AG08395 (cell line): ENCODE results near the gene PCYT1B.
"Not testable (repeated sequence)": the region's sequence is repeated elsewhere in the genome, so short reads cannot be mapped to it uniquely, and the experiment has no call there.

Experiments used
- DNase-seq: peaks from one replicate; pipeline ENCODE4 v3.0.0; 2012; ENCODE audit warnings: mixed read lengths, low spot score

The PCYT1B gene

DNA sequence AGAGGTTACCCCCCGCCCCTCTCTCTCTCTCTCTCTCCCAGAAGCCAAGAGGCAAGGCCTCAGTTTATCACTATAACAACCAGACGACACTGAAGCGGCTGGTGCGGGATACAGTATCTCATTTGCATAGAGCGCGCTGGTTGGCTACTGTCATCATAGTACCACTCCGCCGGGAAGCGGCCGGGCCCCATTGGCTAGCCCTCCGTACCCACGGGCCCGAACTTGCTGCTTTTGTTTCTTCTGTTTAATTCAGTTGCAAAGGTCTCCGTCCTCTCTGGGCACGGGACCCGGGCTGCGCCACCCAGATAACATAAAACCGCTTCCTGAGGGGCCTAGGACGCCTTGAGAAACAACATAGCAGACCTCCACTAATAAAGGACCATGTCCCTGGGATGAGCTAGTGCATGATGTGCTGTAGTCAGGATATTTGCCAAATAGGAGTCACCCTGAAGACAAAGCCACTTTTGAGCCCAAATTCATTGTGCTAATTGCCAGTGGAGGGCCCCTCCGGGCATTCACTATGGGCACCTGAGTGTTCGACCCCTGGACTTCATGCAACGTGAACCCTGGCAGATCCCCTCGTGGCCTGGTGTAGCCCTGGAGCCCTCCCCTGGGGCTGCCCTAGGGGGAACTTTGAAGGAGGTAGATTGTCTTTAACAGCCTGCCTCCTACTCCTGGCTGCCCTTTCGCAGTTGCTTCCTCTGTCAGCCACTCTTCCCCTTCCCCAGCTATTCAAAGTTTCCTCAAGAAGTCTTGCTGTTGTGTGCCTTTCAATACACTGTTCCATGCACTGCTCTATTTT lies at the start of gene PCYT1B:
Gene PCYT1B, minus strand, starts transcription at position 91 of the 802 bp plus-strand sequence. CDS start 242 bp downstream, outside the sequence.
- peak; percentile 56 for DNase-seq

GRCh38 chrX:24696294-24696693 lies 49.1 kb upstream of the PCYT1B start:
- DNase-seq, result no peak

DNA sequence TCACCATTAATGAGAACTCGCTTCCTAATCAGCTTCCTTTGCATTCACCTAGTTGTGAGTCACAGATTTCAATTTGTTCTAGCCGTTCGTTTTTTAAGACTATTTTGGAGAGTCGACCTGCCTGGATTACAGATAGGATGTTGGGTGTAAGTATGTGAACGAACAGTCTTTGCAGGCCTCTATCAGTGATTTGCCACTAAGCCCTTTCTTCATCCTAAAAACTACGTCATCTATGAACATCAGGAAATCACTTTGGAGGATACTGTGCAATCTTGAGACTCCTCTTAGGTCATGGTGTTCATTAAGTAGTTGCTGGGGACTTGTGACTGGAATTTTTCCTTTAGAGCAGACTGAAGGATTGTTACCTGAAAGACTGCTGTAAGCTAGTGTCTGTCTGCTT lies 47.7 kb upstream of the PCYT1B start:
- no peak for DNase-seq

DNA sequence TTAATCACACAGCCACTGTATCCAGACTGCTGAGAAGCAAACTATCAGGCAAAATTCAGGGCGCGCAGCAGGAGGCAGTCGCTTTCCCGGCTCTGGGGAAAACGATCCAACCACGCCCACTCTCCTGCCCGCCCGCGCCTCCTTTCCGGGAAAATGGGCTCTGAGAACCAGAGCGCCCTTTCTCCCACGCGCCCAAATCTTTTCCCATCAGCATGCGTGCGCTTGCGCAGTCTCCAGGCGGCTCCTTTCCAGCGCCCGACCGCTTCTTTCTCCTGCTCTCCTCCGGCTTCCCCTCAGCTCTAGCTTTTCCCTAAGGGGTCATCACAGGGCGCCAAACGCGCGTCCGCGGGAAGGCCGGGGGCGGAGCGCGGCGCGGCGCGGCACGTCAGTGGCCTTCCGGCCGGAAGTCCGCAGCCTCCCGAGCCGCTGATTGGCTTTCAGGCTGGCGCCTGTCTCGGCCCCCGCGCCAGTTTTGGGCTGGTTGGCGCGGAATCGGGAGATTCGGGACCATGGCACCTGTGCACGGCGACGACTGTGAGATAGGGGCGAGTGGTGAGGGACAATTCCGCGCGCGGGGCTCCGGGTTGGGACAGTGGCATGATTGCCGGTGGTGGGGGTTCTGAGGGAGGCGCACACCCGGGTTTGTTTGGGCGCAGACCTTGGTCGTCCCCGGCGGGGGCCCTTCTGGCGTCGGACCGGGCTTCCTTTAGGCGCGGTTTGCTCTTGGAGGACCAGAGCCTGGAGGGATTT lies 46.5 kb upstream of the PCYT1B start, which contains the start of gene POLA1:
Gene POLA1, plus strand, starts transcription at position 466 of the 750 bp plus-strand sequence. Its CDS starts 44 bp downstream, at position 510.
- DNase-seq, result peak; percentile 92

DNA sequence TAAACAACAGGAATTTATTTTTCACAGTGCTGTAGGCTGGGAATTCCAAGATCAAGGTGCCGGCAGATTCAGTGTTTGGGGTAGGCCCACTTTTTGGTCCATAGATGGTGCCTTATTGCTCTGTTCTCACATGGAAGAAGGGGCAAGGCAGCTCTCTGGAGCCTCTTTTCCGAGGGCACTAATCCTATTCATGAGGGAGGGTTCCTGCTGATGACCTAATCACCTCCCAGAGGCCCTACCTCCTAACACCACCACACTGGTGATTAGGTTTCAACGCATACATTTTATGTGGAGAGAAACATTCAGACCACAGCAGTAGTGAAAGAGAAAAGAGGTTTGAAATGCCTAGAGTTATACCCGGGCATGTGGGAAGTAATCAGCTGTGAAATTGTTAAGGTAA lies 45.2 kb upstream of the PCYT1B start:
- DNase-seq, result no peak

GRCh38 chrX:24684048-24684447 lies 36.9 kb upstream of the PCYT1B start:
- DNase-seq, result no peak

- no peak for DNase-seq
Observed at GRCh38 chrX:24682739-24683432, 35.7 kb upstream of the PCYT1B start.

DNA sequence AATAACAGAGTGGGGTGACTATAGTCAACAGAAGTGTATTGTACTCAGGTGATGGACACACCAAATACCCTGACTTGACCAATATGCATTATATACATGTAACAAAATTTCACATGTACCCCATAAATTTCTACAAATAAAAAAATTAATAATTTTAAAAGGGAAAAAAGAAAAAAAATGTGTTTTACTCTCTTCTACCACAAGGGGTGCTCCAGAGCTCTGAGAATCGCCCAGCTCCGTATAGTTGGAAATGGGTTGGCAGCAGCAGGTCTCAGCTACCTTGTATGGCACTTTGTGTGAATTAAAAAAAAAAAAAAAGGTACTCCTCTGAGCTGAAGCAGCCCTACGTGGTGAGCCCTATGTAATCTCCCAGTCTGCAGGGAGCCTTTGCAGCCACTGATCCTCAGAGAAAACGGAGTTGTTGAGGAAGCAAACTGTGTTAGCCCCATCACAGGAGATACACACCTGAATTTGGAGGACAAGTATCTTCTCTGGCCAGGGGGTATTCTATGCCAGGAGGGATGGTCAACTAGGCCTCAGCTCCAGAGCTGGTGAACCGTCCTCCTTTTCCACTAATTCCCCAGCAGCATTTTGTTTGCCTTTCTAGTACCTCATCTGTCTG lies 29.4 kb upstream of the PCYT1B start:
- peak; percentile 36 for DNase-seq

- DNase-seq, result no peak
Observed at GRCh38 chrX:24673424-24673823, 26.3 kb upstream of the PCYT1B start.

DNA sequence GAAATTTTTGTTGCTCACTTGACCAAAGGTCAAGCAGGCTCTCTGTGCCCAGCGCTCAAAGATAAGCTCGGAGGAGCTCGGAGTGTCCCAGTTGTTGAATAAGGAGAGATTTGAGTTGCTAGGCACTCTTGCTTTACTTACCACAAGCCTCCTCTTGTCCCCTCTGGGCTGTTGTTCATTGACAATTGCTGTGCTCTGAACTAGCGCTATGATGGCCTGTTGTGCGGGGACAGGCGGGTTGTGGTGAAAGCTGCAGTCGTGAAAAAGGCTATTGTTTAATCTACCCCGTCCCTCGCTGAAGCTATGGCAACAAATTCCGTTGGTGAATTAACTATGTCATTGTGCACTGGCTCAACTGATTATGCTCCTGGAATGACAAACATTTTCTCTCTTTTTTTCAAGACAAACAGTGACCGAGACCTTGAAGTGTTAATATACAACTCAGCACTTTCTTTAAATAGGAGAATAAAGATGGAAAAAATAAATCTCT lies 25.6 kb upstream of the PCYT1B start:
- no peak for DNase-seq

DNA sequence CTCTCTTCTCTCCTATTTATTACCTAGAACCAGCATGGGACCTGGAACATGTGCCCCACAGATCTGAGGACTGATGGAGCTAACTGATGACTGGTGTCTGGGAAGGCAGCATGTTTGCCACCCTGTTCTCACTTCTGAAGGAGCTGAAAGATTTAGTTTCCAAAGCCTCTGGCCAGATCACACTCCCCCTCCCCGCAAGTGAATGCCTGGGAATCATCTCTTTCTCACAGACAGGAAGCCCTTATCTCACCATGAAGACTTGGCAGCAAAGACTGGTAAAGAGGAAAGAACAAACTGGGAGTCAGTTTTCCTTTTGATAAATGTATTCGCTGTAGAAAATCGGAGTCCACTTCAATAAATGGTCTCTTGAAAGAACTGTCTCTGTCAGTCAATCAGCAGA lies 21.0 kb upstream of the PCYT1B start:
- DNase-seq, result no peak

GRCh38 chrX:24662352-24662751 lies 15.2 kb upstream of the PCYT1B start:
- DNase-seq, result no peak

DNA sequence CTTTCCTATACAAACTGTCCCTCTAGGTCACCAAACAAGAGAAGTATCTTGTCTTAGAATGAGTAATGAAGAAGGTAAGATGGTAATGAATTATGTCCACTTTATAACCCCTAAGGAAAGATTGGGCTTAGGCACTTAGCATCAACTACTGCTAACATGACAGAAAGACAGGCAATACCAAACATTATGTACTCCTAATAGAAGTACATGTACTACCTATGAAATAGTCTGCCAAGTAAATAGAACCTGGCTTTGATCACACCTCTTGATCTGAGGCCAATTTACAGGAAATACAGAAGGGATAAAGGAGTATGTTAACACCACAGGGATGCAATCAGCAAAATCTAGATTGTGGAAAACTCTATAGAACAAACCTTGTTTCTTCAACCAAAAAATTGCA lies 14.1 kb upstream of the PCYT1B start:
- no peak for DNase-seq

GRCh38 chrX:24659646-24660045 lies 12.5 kb upstream of the PCYT1B start:
- DNase-seq, result no peak

GRCh38 chrX:24659106-24659505 lies 12.0 kb upstream of the PCYT1B start:
- no peak for DNase-seq

DNA sequence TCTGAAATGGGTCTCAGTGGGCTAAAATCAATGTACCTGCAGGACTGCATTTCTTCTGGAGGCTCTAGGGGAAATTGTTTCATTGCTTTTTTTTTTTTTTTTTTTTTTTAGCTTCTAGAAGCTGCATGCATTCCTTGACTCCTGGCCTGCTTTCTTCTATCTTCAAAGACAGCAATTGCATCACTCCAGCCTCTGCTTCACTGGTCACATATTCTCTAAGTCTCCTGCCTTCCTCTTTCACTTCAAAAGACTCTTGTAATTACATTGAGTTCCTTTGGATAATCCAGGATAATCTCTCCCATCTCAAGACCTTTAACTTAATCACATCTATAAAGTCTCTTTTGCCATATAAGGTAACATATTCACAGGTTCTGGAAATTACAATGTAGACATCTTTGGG lies 11.3 kb upstream of the PCYT1B start:
- no peak for DNase-seq

DNA sequence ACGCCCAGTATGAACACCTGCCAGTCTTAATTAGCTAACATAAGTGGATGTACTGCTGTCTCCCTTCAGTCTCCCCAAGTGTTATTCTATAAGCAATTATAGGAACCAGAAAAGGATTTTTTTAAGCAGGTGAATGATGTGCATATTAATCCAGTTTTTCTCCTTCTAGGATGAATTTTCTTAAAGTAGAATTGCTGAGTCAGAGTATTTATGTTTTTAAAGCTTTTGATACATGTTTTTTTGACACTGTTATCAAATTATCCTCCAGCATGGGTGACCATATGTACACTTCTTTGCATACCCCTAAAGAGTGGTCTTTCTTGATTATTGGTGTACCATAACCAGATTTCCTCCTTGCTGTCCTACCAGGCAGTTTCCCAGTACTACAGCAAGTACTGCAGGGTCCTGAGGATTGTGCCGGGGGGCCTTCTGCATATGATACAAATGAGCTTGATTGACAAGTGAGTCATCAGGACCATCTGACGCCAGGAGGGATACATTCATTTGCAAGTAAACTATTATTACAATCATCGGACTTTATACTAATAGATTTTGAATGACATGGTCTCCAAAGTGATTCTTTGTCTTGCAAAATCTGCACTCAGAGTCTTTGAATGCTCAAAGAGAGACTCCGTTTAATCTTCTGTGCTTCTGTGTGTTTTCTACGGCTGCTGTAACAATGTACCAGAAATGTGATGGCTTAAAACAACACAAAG lies 10.7 kb upstream of the PCYT1B start:
- DNase-seq, result no peak

DNA sequence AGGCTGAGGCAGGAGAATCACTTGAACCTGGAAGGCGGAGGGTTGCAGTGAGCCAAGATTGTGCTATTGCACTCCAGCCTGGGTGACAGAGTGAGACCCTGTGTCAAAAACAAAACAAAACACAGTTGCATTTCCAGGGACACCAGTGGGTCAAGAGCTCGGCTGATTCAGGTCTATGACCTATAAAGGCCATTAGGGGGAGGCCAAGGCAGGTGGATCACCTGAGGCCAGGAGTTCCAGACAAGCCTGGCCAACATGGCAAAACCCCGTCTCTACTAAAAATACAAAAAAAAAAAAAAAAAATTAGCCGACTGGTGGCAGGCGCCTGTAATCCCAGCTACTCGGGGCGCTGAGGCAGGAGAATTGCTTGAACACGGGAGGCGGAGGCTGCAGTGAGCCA lies 8.5 kb upstream of the PCYT1B start:
- DNase-seq, result not testable (repeated sequence)

GRCh38 chrX:24651783-24652182 lies 4.6 kb upstream of the PCYT1B start:
- no peak for DNase-seq

- no peak for DNase-seq
Observed at GRCh38 chrX:24648495-24648894, 1.3 kb upstream of the PCYT1B start.

GRCh38 chrX:24646745-24647182 lies 383 bp downstream of the PCYT1B start:
- no peak for DNase-seq
